Chondrocyte (in vitro differentiated cells): ENCODE results near the gene PLCB4. TPM values are rescaled to one million over a fixed set of nuclear protein-coding genes. Genes with fewer than 3 reads are reported as not detected.

Experiments used
- DNase-seq: peaks from one replicate; pipeline ENCODE4 v3.0.0; 2021; ENCODE audit warnings: mixed read lengths, low spot score
- H3K27ac Mint-ChIP-seq: one replicate; pipeline ENCODE4 v1.8.0; 2021; ENCODE audit warnings: mild to moderate bottlenecking, moderate library complexity, mixed read lengths; ENCODE audit not compliant: unreplicated experiment
- H3K27me3 Mint-ChIP-seq: 2 replicates; pipeline ENCODE4 v1.8.0; 2021; ENCODE audit warnings: low read depth, mixed read lengths
- H3K36me3 Mint-ChIP-seq: 2 replicates; pipeline ENCODE4 v1.8.0; 2021; ENCODE audit warnings: low read depth, mixed read lengths
- H3K4me1 Mint-ChIP-seq: 2 replicates; pipeline ENCODE4 v1.8.0; 2021; ENCODE audit warnings: low read depth, mild to moderate bottlenecking, mixed read lengths
- H3K4me3 Mint-ChIP-seq: one replicate; pipeline ENCODE4 v1.8.0; 2021; ENCODE audit warnings: mild to moderate bottlenecking, moderate library complexity, mixed read lengths; ENCODE audit not compliant: unreplicated experiment
- H3K9me3 Mint-ChIP-seq: 2 replicates; pipeline ENCODE4 v1.8.0; 2021; ENCODE audit warnings: low read depth, mixed read lengths
- total RNA-seq: library from RNA; stranded (reverse); gene quantifications from 3 replicates; pipeline ENCODE4 v1.2.1, GENCODE V29; 2021
- TF ChIP-seq, protein P1 (sequence below): fragments of 200-600 bp; sonication (generic); IDR thresholded peaks from 2 replicates; pipeline ENCODE4 v1.5.0; 2021; ENCODE audit warnings: antibody characterized with exemption, mild to moderate bottlenecking, moderate library complexity

Gene PLCB4
- total RNA-seq, 1 donor from 2014 or later, result 13.3 TPM

DNA sequence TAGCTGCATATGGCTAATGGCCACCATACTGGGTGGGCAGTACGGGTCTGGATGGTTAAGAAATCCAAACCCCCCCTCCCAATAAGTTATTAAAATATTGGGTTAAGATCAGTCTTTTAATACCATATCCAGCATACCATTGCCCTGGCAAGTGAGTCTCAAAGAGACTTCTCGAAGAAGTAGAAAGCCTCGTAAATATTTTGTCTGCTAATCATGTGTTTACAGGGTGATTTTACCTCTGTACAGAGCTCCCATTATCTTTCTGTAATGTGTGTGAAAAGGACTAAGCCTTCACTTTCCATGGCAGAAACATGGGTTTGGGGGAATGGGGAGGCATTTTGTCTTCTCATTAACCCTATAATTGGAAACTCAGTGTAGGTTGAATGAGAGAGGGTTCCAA, 270.8 kb downstream of the PLCB4 start:
- no peak overlapping the region for H3K4me3 Mint-ChIP-seq
- no peaks in the 10 kb centered on the region for H3K27me3 Mint-ChIP-seq
- peaks cover 17% of the 10 kb centered on the region for H3K4me1 Mint-ChIP-seq
- TF ChIP-seq, protein P1, sequence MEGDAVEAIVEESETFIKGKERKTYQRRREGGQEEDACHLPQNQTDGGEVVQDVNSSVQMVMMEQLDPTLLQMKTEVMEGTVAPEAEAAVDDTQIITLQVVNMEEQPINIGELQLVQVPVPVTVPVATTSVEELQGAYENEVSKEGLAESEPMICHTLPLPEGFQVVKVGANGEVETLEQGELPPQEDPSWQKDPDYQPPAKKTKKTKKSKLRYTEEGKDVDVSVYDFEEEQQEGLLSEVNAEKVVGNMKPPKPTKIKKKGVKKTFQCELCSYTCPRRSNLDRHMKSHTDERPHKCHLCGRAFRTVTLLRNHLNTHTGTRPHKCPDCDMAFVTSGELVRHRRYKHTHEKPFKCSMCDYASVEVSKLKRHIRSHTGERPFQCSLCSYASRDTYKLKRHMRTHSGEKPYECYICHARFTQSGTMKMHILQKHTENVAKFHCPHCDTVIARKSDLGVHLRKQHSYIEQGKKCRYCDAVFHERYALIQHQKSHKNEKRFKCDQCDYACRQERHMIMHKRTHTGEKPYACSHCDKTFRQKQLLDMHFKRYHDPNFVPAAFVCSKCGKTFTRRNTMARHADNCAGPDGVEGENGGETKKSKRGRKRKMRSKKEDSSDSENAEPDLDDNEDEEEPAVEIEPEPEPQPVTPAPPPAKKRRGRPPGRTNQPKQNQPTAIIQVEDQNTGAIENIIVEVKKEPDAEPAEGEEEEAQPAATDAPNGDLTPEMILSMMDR, result no peak
- H3K27ac Mint-ChIP-seq, result no peak overlapping the region
- no peaks in the 10 kb centered on the region for H3K9me3 Mint-ChIP-seq
- no peak for DNase-seq
- peaks cover 4% of the 10 kb centered on the region for H3K36me3 Mint-ChIP-seq

DNA sequence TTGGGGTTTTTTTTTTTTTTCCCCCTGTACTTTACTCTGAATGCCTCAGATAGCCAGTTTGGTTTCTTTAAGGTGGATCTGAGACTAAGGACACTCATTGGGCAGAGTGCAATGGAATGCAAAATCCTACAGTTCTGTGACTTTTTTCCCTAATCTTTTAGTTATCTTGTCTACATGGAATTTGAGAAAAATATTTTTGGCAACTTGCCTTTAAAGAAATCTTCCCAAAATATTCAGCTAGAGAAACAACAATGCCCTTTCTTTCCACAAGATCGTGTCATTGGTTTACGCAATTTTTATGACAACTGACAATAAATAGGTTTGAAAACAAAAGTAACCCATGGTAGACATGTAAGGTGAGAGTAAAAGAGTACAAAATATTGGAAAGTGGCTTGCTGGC, 273.8 kb downstream of the PLCB4 start:
- no peaks in the 10 kb centered on the region for H3K27me3 Mint-ChIP-seq
- no peak overlapping the region for H3K27ac Mint-ChIP-seq
- TF ChIP-seq, protein P1, result no peak
- H3K36me3 Mint-ChIP-seq, result peaks cover 4% of the 10 kb centered on the region
- no peak for DNase-seq
- no peaks in the 10 kb centered on the region for H3K9me3 Mint-ChIP-seq
- no peak overlapping the region for H3K4me3 Mint-ChIP-seq
- H3K4me1 Mint-ChIP-seq, result peaks cover 24% of the 10 kb centered on the region

DNA sequence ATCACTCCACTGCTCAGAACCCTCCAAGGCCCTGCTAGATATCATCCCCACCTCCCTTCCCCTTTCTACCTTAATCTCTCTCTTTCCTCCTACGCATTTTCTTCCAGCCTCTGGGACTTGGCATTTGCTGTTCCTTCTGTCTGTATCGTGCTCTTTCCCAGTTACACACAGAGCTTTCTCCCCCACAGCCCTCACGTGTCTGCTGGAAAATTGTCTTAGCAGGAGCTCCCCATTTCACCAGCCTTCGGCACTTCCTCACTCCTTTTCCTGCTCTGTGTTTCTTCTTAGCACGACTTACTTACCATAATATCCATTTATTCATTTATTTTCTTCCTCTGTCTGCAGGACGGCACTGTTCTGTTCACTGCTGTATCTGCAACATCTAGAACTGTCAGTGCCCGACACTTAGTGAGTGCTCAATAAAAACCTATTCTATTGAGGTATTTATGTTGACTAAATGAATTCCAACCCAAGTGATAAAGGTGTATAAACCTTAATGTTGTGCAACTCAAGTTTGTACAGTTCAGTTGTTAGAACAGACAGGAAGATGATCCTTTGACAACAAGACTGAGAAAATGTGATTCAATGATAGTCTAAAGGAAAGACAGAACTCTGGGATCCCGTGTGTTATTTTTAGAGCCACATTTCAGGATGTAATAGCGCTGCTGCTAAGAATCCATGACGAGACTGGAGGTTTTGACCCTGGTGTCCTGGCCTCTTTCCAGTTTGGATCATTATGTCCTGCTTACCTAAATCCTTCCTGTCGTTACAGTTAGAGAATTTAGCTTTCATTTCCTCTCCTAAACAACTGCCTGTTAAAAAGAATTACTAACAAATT, 275.4 kb downstream of the PLCB4 start:
- H3K4me3 Mint-ChIP-seq, result no peak overlapping the region
- H3K27ac Mint-ChIP-seq, result peak overlapping the region; percentile 14
- TF ChIP-seq, protein P1, result no peak
- no peaks in the 10 kb centered on the region for H3K27me3 Mint-ChIP-seq
- H3K9me3 Mint-ChIP-seq, result no peaks in the 10 kb centered on the region
- H3K36me3 Mint-ChIP-seq, result peaks cover 4% of the 10 kb centered on the region
- DNase-seq, result no peak
- H3K4me1 Mint-ChIP-seq, result peaks cover 37% of the 10 kb centered on the region

DNA sequence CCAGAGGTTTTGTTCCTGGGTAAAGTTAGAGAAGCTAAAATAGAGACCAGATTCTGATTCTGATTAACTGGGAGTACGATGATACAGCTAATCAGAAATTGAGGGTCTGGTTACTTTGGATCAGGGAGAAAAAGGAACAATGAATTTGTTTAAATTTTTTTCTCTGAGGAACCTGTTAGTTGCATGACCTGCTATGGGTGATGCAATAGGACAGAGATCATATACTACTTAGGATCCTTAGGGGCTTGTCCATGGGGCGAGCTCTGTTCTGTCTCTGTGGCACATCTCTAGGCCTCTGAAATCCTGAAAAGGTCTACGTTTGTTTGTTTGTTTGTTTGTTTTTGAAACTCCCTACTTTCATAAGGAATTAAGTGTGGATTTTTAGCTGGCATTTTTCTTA, 279.4 kb downstream of the PLCB4 start:
- Mint-ChIP-seq H3K27me3 (no peaks in the 10 kb centered on the region), H3K4me3 (no peak overlapping the region), H3K4me1 (peaks cover 37% of the 10 kb centered on the region), H3K36me3 (peaks cover 3% of the 10 kb centered on the region), H3K27ac (peak overlapping the region; percentile 60), H3K9me3 (no peaks in the 10 kb centered on the region)
- no peak for DNase-seq
- TF ChIP-seq, protein P1, result no peak

DNA sequence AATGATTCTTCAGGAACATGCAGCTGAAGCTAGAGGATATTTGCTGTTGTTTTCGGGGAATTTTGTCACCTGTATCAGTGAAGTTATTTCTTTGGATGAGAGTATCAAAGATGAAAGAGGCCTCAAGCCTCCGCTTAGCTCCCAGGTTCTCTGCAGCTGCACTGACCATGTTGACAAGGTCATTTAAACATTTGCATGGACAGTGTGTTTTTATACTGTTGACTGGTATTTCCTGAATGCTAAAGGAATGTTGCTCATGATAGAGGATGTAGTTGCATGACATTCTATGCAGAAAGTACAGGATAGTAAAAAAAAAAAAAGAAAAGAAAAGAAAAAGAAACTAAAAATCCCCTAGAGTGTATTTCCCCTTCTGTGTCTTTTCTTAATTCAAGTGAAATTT, 279.9 kb downstream of the PLCB4 start:
- TF ChIP-seq, protein P1, result no peak
- H3K27ac Mint-ChIP-seq, result peak overlapping the region; percentile 60

More for the DNA sequence above, 279.9 kb downstream of the PLCB4 start:
- Mint-ChIP-seq H3K9me3 (no peaks in the 10 kb centered on the region), H3K4me3 (no peak overlapping the region), H3K27me3 (no peaks in the 10 kb centered on the region), H3K36me3 (peaks cover under 1% of the 10 kb centered on the region), H3K4me1 (peaks cover 36% of the 10 kb centered on the region)
- no peak for DNase-seq
